ENCODE results near the gene LBP. TPM values are rescaled to one million over a fixed set of nuclear protein-coding genes. Genes with fewer than 3 reads are reported as not detected.

The LBP gene
- total RNA-seq, 1 experiment from 2014 or later = not detected

- Histone ChIP-seq H3K9me3 (no peaks in the 10 kb centered on the region), H3K27me3 (replicated peaks; ENCODE audit: control insufficient read depth, insufficient read depth, low read length) (no peaks in the 10 kb centered on the region), H3K36me3 (ENCODE audit: control insufficient read depth, insufficient read depth, low read length) (0 out of 2 replicates have a peak, but pooled peaks cover 3% of the 10 kb centered on the region), H3K4me1 (peaks cover 7% of the 10 kb centered on the region; the same call in 1 of the 2 replicates), H3K4me3 (ENCODE audit: low read depth, low read length) (no peak overlapping the region)
- Mint-ChIP-seq H3K27me3 (ENCODE audit: insufficient read depth, unreplicated experiment) (no peaks in the 10 kb centered on the region), H3K9me3 (ENCODE audit: unreplicated experiment) (no peaks in the 10 kb centered on the region), H3K36me3 (ENCODE audit: insufficient read depth, unreplicated experiment) (peaks cover 66% of the 10 kb centered on the region), H3K4me3 (ENCODE audit: unreplicated experiment) (no peak overlapping the region), H3K27ac (ENCODE audit: unreplicated experiment) (no peak overlapping the region), H3K4me1 (ENCODE audit: low read depth, unreplicated experiment) (peaks cover 9% of the 10 kb centered on the region)
- peak in 1 of 2 experiments; percentile 34 for DNase-seq
- BruUV-seq (replicated peaks) = no TSS peak
- ChIA-PET CTCF (interaction anchor here (0.5 kb wide), 2 partner anchors 10 to 22 kb away, joined by 3 read pairs; partner anchors contain the start of gene SNHG17), POLR2A (no interaction called here)
- TF ChIP-seq CTCF (IDR thresholded peaks at IDR 0.05; ENCODE audit: insufficient read depth in 1 of 2, low read depth in 1 of 2, low read length in 1 of 2, severe bottlenecking in 1 of 2, unreplicated experiment in 1 of 2) = no peak
- intact Hi-C loops (cut with micrococcal nuclease; ENCODE audit: unreplicated experiment) = no loop called here
Observed at GRCh38 chr20:38412877-38413577, 66.7 kb downstream of the LBP start.

- H3K27me3 ChIP-seq (replicated peaks; ENCODE audit: control insufficient read depth, insufficient read depth, low read length) = no peaks in the 10 kb centered on the region
- intact Hi-C loops (cut with micrococcal nuclease; ENCODE audit: unreplicated experiment) = no loop called here
- no peaks in the 10 kb centered on the region for H3K9me3 ChIP-seq
- no peaks in the 10 kb centered on the region for H3K4me1 ChIP-seq
- DNase-seq = peak in 1 of 2 experiments; percentile 32
- Mint-ChIP-seq H3K4me3 (ENCODE audit: unreplicated experiment) (no peak overlapping the region), H3K9me3 (ENCODE audit: unreplicated experiment) (no peaks in the 10 kb centered on the region), H3K36me3 (ENCODE audit: insufficient read depth, unreplicated experiment) (peaks cover 84% of the 10 kb centered on the region), H3K27me3 (ENCODE audit: insufficient read depth, unreplicated experiment) (no peaks in the 10 kb centered on the region), H3K27ac (ENCODE audit: unreplicated experiment) (no peak overlapping the region), H3K4me1 (ENCODE audit: low read depth, unreplicated experiment) (no peaks in the 10 kb centered on the region)
- no peak overlapping the region for H3K4me3 ChIP-seq (ENCODE audit: low read depth, low read length)
- POLR2A ChIA-PET = interaction anchor here (1.3 kb wide), 1 partner anchor 20 kb away, joined by 3 read pairs; the partner anchor contains the start of gene SNHG17
- no TSS peak for BruUV-seq (replicated peaks)
- TF ChIP-seq CTCF (IDR thresholded peaks at IDR 0.05; ENCODE audit: insufficient read depth in 1 of 2, low read depth in 1 of 2, low read length in 1 of 2, severe bottlenecking in 1 of 2, unreplicated experiment in 1 of 2) = no peak
- peaks cover 5% of the 10 kb centered on the region for H3K36me3 ChIP-seq (ENCODE audit: control insufficient read depth, insufficient read depth, low read length)
- CTCF ChIA-PET = interaction anchor here (0.5 to 0.9 kb wide), 4 partner anchors 13 to 76 kb away, joined by 3 to 10 read pairs (median 3); no protein-coding TSS in a partner anchor
Observed at GRCh38 chr20:38414769-38415450, 68.6 kb downstream of the LBP start.

GRCh38 chr20:38418509-38419204, 72.4 kb downstream of the LBP start:
- H3K36me3 ChIP-seq (ENCODE audit: control insufficient read depth, insufficient read depth, low read length) = peaks cover 16% of the 10 kb centered on the region
- CTCF ChIA-PET = interaction anchor here (0.6 to 1.8 kb wide), 2 partner anchors 10 to 28 kb away, joined by 4 to 9 read pairs; no protein-coding TSS in a partner anchor
- no peak overlapping the region for H3K27ac Mint-ChIP-seq (ENCODE audit: unreplicated experiment)
- no peak overlapping the region for H3K4me3 ChIP-seq (ENCODE audit: low read depth, low read length)
- no peak for TF ChIP-seq CTCF (IDR thresholded peaks at IDR 0.05; ENCODE audit: insufficient read depth in 1 of 2, low read depth in 1 of 2, low read length in 1 of 2, severe bottlenecking in 1 of 2, unreplicated experiment in 1 of 2)
- H3K4me1 ChIP-seq = no peaks in the 10 kb centered on the region
- intact Hi-C loops (cut with micrococcal nuclease; ENCODE audit: unreplicated experiment) = no loop called here
- H3K27me3 ChIP-seq (replicated peaks; ENCODE audit: control insufficient read depth, insufficient read depth, low read length) = no peaks in the 10 kb centered on the region
- no TSS peak for BruUV-seq (replicated peaks)
- no peaks in the 10 kb centered on the region for H3K9me3 ChIP-seq
- no peaks in the 10 kb centered on the region for H3K4me1 Mint-ChIP-seq (ENCODE audit: low read depth, unreplicated experiment)
- no peaks in the 10 kb centered on the region for H3K27me3 Mint-ChIP-seq (ENCODE audit: insufficient read depth, unreplicated experiment)
- H3K9me3 Mint-ChIP-seq (ENCODE audit: unreplicated experiment) = no peaks in the 10 kb centered on the region
- no peak overlapping the region for H3K4me3 Mint-ChIP-seq (ENCODE audit: unreplicated experiment)
- POLR2A ChIA-PET = interaction anchor here (0.6 to 1.2 kb wide), 2 partner anchors 54 to 91 kb away, joined by 3 to 5 read pairs; partner anchors contain the start of gene RALGAPB
- peaks cover 89% of the 10 kb centered on the region for H3K36me3 Mint-ChIP-seq (ENCODE audit: insufficient read depth, unreplicated experiment)
- peak in 1 of 2 experiments; percentile 65 for DNase-seq

All from Caco-2 (cell line).